Left lung (tissue), 10 donors: ENCODE results near the gene SLCO4A1. TPM values are rescaled to one million over a fixed set of nuclear protein-coding genes. Genes with fewer than 3 reads are reported as not detected.

Source experiments
- ATAC-seq: fragments of 200-7000 bp; cut with Tn5 transposase; one replicate; pipeline ENCODE4 v1.9.1; 2020; ENCODE audit warnings: moderate library complexity
- DNase-seq, 4 donors: peaks; one replicate each; pipeline ENCODE4 v3.0.0-alpha.2; 2013 to 2020
- H3K27ac ChIP-seq, 2 donors: fragments of 200-600 bp; sonication (generic) in 1 of 2; one replicate each; pipeline versions ENCODE4 v1.5.0 to v1.8.0; 2020 to 2021
- H3K27me3 ChIP-seq, 2 donors: fragments of 200-600 bp; sonication (generic) in 1 of 2; one replicate each; pipeline versions ENCODE4 v1.5.0 to v1.8.0; 2020 to 2021
- H3K36me3 ChIP-seq, 2 donors: fragments of 200-600 bp; sonication (generic) in 1 of 2; one replicate each; pipeline versions ENCODE4 v1.5.0 to v1.8.0; 2020 to 2021
- H3K4me1 ChIP-seq, 2 donors: fragments of 200-600 bp; one replicate each; pipeline ENCODE4 v1.8.0; 2021
- H3K4me3 ChIP-seq, 2 donors: fragments of 200-600 bp; sonication (generic) in 1 of 2; one replicate each; pipeline versions ENCODE4 v1.5.0 to v1.8.0; 2020 to 2021; ENCODE audit warnings: mild to moderate bottlenecking in 1 of 2
- H3K9me3 ChIP-seq, 2 donors: fragments of 200-600 bp; sonication (generic) in 1 of 2; one replicate each; pipeline versions ENCODE4 v1.5.0 to v1.8.0; 2020 to 2021
- intact Hi-C, 2 donors: fragments of 100-400 bp; cut with DNase I; formaldehyde crosslinking; loops; one replicate each; pipeline versions ENCODE4 v1.11.2 to v1.14.2; 2022
- polyA plus RNA-seq, 6 donors: library from polyadenylated mRNA; unstranded; fragments of 120-200 nt; gene quantifications; one replicate each; pipeline ENCODE4 v1.2.1, GENCODE V29; 2013; ENCODE audit not compliant: insufficient read length in 6 of 6
- total RNA-seq, 2 donors: library from RNA; stranded (reverse); fragmentation: NEBNext Ultra II Directional; extraction: Animal tissue kit (Norgen Biotek cat#: 25700); gene quantifications; one replicate each; pipeline ENCODE4 v1.2.1, GENCODE V29; 2021
- TF ChIP-seq, protein P1 (sequence below), 2 donors: fragments of 200-600 bp; sonication (generic) in 1 of 2; IDR thresholded peaks; one replicate each; pipeline versions ENCODE4 v1.5.0 to v1.8.0; 2021; ENCODE audit warnings: antibody characterized with exemption in 2 of 2
- donor health status: DM: no; HTN: yes; CAD: no.
- donor health status: DM: no; HTN: no; CAD: no.

SLCO4A1 gene
- total and polyA plus RNA-seq, 8 donors, result 0.20 to 47.2 (median 0.60) TPM

DNA sequence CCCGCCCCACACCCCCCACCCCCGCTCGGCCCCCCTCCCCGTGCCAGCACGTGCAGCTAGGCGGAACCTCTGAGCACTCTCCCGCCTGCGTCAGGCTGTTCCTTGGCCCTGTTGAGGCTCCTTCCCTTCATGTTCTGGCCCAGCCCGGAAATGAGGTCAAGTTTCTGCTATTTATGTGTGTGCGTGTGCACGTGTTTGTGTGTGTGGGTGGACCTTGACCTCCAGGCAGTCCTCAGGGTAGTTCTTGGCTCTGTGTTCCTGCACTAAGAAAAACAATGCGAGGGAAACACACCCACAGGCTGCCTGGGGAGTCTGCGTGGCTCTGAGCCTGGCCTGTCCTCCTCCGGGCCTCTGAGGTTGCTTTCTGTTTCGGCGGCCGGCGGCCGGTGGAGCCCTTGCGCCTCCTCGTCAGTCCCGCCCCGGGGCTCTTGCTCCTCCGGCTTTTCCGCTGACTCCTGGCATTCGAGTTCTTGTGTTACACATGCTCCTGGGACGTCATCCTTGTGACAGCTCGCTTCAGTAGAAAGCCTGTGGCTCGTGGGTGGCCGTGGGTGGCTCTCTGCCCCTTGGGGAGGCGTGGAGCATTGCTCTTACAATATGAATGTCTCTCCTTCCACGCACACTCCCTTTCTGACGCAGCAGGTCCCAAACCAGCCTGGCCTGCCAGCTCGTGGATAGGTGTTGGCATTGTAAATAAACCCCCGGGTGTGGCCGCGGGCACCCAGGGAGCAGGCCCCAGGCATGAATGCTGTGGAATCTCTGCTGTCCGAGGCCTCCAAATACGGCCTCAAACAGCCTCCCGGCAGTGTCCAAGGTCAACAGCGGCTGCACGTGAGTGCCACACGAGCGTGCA, 10.0 kb downstream of the SLCO4A1 start:
- H3K4me3 ChIP-seq, result peak overlapping the region in 1 of 2 donors; percentile 31
- ATAC-seq (peak; percentile 87), DNase-seq (peak; percentile 79 to 93 (median 92))
- peaks cover 0 to 57% of the 10 kb centered on the region in 2 donors for H3K36me3 ChIP-seq
- TF ChIP-seq, protein P1, sequence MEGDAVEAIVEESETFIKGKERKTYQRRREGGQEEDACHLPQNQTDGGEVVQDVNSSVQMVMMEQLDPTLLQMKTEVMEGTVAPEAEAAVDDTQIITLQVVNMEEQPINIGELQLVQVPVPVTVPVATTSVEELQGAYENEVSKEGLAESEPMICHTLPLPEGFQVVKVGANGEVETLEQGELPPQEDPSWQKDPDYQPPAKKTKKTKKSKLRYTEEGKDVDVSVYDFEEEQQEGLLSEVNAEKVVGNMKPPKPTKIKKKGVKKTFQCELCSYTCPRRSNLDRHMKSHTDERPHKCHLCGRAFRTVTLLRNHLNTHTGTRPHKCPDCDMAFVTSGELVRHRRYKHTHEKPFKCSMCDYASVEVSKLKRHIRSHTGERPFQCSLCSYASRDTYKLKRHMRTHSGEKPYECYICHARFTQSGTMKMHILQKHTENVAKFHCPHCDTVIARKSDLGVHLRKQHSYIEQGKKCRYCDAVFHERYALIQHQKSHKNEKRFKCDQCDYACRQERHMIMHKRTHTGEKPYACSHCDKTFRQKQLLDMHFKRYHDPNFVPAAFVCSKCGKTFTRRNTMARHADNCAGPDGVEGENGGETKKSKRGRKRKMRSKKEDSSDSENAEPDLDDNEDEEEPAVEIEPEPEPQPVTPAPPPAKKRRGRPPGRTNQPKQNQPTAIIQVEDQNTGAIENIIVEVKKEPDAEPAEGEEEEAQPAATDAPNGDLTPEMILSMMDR (IDR thresholded peaks at IDR 0.05), result no peak
- no peaks in the 10 kb centered on the region for H3K27me3 ChIP-seq
- H3K9me3 ChIP-seq, result no peaks in the 10 kb centered on the region
- peak overlapping the region; percentile 87 to 89 for H3K27ac ChIP-seq
- peaks cover 17 to 69% of the 10 kb centered on the region in 2 donors for H3K4me1 ChIP-seq
- intact Hi-C loops, result no loop called here

DNA sequence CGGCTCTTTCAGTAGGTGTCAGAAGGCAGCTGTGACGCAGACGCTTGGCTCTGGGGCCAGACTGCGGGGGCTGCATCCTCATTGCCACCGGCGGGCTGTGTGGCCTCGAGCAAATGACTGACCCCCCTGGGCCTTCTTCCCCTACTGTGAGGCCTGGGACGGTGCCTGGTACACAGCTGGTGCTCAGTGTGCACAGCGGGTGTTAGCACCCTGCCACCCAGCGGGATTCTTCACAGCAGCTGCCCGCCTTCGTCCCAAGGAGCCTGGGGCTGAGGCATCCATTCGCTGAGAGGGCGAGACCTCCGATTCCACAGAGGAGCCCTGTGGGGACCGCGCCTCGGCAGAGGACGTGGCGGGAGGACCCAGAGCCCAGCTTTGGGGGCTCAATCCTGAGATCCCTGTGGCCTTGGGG, 10.6 kb downstream of the SLCO4A1 start:
- DNase-seq, result no peak

DNA sequence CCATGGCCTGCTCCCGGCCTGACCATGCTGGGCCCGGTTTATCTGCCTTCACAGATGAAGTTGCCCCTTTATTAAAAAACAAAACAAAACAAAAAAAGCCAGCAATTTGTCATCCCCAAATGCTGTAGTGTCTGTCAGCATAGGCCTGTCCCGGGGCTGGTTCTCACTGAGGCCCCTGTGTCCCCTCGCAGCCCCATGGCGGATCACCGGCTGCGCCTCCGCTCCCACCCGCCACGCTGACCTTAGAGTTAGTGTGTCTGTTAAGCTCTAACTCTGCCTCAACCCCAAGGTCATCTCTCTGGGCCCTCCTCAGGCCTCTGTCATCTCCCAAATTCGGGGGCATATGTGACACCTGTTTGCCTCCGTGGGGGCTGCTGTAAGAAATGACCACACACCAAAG, 11.1 kb downstream of the SLCO4A1 start:
- H3K9me3 ChIP-seq, result no peaks in the 10 kb centered on the region
- ATAC-seq (no peak), DNase-seq (no peak)
- peaks cover 0 to 63% of the 10 kb centered on the region in 2 donors for H3K36me3 ChIP-seq
- H3K4me1 ChIP-seq, result peaks cover 17 to 66% of the 10 kb centered on the region in 2 donors
- TF ChIP-seq, protein P1 (IDR thresholded peaks at IDR 0.05), result no peak
- H3K27ac ChIP-seq, result peak overlapping the region; percentile 87 to 89
- no peak overlapping the region for H3K4me3 ChIP-seq
- H3K27me3 ChIP-seq, result no peaks in the 10 kb centered on the region
- intact Hi-C loops, result no loop called here

More for the DNA sequence above, 10.6 kb downstream of the SLCO4A1 start:
- peaks cover 17 to 67% of the 10 kb centered on the region in 2 donors for H3K4me1 ChIP-seq
- no peaks in the 10 kb centered on the region for H3K9me3 ChIP-seq
- intact Hi-C loops, result no loop called here
- H3K4me3 ChIP-seq, result peak overlapping the region in 1 of 2 donors; percentile 31
- peak overlapping the region; percentile 87 to 89 for H3K27ac ChIP-seq
- TF ChIP-seq, protein P1 (IDR thresholded peaks at IDR 0.05), result no peak
- ATAC-seq, result no peak
- peaks cover 0 to 63% of the 10 kb centered on the region in 2 donors for H3K36me3 ChIP-seq
- H3K27me3 ChIP-seq, result no peaks in the 10 kb centered on the region

DNA sequence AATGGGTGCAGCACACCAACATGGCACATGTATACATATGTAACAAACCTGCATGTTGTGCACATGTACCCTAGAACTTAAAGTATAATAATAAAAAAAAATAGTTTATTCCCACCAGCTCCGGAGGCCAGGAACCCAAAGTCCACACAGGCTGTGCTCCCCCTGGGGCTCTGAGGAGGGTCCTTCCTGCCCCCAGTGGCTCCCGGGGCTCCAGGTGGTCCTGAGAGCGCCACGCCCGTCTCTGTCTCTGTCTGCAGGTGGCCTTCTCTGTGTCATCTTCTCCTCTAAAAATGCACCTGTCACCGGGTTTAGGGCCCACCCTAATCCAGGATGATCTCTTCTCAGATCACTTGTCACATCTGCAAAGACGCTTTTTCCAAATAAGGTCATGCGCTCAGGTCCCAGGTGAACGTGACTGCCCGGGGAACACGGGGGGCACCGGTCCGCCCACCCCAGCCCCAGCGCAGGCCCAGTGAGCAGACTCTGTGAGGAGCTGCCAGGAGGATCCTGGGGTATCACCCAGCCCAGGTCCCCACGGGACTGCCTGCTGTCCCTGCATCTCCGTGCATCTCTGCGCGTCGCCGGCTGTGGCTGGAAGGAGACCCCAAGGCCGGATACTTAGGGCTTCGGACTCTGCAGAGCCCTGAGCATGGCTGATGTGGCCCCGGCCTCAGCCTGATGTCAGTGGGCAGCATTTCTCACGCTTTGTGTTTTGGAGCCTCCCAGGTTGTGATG, 11.8 kb downstream of the SLCO4A1 start:
- ATAC-seq (no peak), DNase-seq (no peak)
- TF ChIP-seq, protein P1 (IDR thresholded peaks at IDR 0.05), result no peak
- Histone ChIP-seq H3K36me3 (peaks cover 0 to 63% of the 10 kb centered on the region in 2 donors), H3K4me1 (peaks cover 17 to 63% of the 10 kb centered on the region in 2 donors), H3K9me3 (no peaks in the 10 kb centered on the region), H3K27ac (no peak overlapping the region), H3K4me3 (no peak overlapping the region), H3K27me3 (no peaks in the 10 kb centered on the region)
- intact Hi-C loops, result no loop called here
